Measurements from ENCODE around the gene SORCS2.
"Not testable (repeated sequence)": the region's sequence is repeated elsewhere in the genome, so short reads cannot be mapped to it uniquely, and the experiment has no call there.

Gene SORCS2

GRCh38 chr4:7161721-7162214 is 30.6 kb upstream of the SORCS2 start:
- no peak for DNase-seq
- H3K4me3 ChIP-seq (ENCODE audit: low read depth, low read length), result no peak overlapping the region
- no peaks in the 10 kb centered on the region for H3K9me3 ChIP-seq
- H3K36me3 ChIP-seq, result no peaks in the 10 kb centered on the region
- TF ChIP-seq CTCF (IDR thresholded peaks at IDR 0.05; ENCODE audit: low read depth, low read length), result no peak
- H3K4me1 ChIP-seq, result no peaks in the 10 kb centered on the region
- no peaks in the 10 kb centered on the region for H3K27me3 ChIP-seq

GRCh38 chr4:7165056-7165873 is 27.1 kb upstream of the SORCS2 start:
- not testable (repeated sequence) for DNase-seq; H3K36me3 ChIP-seq; H3K9me3 ChIP-seq; H3K4me1 ChIP-seq; H3K4me3 ChIP-seq (ENCODE audit: low read depth, low read length); H3K27me3 ChIP-seq

DNA sequence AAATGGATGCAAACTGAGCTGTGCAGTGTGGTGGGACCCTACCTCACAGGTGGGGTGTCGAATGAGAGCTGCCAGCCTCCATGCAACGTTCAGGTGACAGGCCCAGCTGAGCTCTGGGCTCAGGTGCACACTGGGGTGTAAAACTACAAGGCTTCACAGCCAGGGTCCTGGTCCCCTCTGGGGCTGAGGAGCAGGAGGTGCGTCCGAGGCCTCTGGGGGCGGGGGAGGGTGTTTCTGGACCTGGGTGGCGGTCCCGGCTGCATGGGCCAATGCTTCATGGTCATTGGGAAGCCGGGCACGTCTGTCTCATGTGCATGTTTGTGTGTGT is 26.5 kb upstream of the SORCS2 start:
- Histone ChIP-seq H3K9me3 (no peaks in the 10 kb centered on the region), H3K27me3 (no peaks in the 10 kb centered on the region), H3K4me3 (ENCODE audit: low read depth, low read length) (no peak overlapping the region), H3K4me1 (no peaks in the 10 kb centered on the region), H3K36me3 (no peaks in the 10 kb centered on the region)
- DNase-seq, result no peak
- no peak for TF ChIP-seq CTCF (IDR thresholded peaks at IDR 0.05; ENCODE audit: low read depth, low read length)

GRCh38 chr4:7166237-7166636 is 26.1 kb upstream of the SORCS2 start:
- Histone ChIP-seq H3K9me3 (no peaks in the 10 kb centered on the region), H3K36me3 (no peaks in the 10 kb centered on the region), H3K27me3 (no peaks in the 10 kb centered on the region), H3K4me3 (ENCODE audit: low read depth, low read length) (no peak overlapping the region), H3K4me1 (no peaks in the 10 kb centered on the region)
- no peak for TF ChIP-seq CTCF (IDR thresholded peaks at IDR 0.05; ENCODE audit: low read depth, low read length)
- no peak for DNase-seq

DNA sequence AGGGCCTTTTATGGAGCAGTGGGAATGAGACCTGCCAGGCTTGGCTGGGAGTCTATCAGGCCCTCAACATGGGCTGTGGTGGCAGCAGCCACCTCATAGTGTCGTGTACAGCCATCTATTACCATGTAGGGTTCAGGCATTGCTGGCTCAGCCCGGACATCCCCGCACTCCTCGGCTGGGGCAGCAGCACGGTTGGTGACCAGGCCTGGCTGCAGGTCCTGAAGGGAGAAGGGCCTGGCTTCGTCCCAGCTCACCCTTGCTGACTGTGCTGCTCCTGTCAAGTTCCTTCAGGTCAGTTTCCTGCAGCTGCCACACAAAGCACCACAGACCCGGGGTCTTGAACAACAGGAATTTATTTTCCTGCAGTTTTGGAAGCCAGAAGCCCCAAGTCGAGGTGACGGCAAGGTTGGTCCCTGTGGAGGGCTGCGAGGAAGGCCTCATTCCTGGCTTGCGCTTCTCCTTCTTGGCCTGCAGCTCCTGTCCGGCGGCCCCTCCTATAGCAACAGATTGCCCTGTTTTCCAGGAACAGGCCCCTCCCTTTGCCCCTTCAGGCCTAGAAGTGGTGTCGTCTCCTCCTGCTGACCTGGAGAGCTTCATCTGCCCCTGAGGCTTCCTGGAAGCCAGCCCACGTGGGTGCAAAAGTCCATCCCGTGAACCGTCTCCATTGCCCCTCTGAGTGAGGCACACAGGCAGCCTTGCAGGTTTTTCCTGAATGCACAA is 25.2 kb upstream of the SORCS2 start:
- Histone ChIP-seq H3K9me3 (no peaks in the 10 kb centered on the region), H3K4me3 (ENCODE audit: low read depth, low read length) (no peak overlapping the region), H3K4me1 (no peaks in the 10 kb centered on the region), H3K27me3 (no peaks in the 10 kb centered on the region), H3K36me3 (no peaks in the 10 kb centered on the region)
- no peak for DNase-seq
- no peak for TF ChIP-seq CTCF (IDR thresholded peaks at IDR 0.05; ENCODE audit: low read depth, low read length)

DNA sequence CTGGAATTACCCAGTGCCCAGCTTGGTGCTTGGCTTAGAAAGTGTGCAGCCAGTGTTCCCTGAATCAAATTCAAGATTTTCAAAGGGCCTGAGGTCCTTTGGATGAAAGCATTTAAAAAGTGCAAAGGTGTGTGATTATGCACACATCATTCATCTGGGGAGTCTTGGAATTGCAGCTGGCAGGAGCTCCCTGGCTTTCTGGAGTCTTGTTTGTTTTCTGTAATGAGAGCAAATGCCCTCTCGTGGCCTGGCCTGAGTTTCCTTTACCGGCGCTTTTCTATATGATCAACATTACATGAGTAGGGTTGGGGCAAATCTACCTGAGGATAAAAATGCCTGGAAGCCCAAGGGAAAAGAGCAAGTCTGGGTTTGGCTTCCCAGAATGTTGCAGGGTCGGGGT is 24.6 kb upstream of the SORCS2 start:
- H3K4me1 ChIP-seq, result no peaks in the 10 kb centered on the region
- H3K27me3 ChIP-seq, result no peaks in the 10 kb centered on the region
- no peak for TF ChIP-seq CTCF (IDR thresholded peaks at IDR 0.05; ENCODE audit: low read depth, low read length)
- no peak overlapping the region for H3K4me3 ChIP-seq (ENCODE audit: low read depth, low read length)
- no peaks in the 10 kb centered on the region for H3K9me3 ChIP-seq
- no peaks in the 10 kb centered on the region for H3K36me3 ChIP-seq
- no peak for DNase-seq

Data from BE2C (cell line).